GM12891 (cell line): ENCODE measurements around the gene ZNF486. TPM values are rescaled to one million over a fixed set of nuclear protein-coding genes. Genes with fewer than 3 reads are reported as not detected.
"Not testable (repeated sequence)": the region's sequence is repeated elsewhere in the genome, so short reads cannot be mapped to it uniquely, and the experiment has no call there.

Experiments
- DNase-seq: peaks from one replicate; pipeline ENCODE4 v3.0.0; 2011; ENCODE audit warnings: low spot score; ENCODE audit not compliant: insufficient read length
- FAIRE-seq: peaks from 2 replicates; lab custom pipeline; 2011; peaks lifted over from hg19 to GRCh38; lab: Jason Lieb, UNC
- PAX5 ChIP-seq: IDR thresholded peaks from 2 replicates; pipeline ENCODE4 v1.6.1; 2011; ENCODE audit warnings: low read length, moderate library complexity, mild to moderate bottlenecking; ENCODE audit not compliant: insufficient read depth, severe bottlenecking
- POLR2A ChIP-seq: IDR thresholded peaks from 2 replicates; pipeline ENCODE4 v1.6.1; 2011; ENCODE audit warnings: low read depth, low read length, control low read depth
- POLR2AphosphoS5 ChIP-seq: IDR thresholded peaks from 2 replicates; pipeline ENCODE4 v1.6.1; 2011; ENCODE audit warnings: low read depth, low read length, control low read depth
- POU2F2 ChIP-seq: IDR thresholded peaks from 2 replicates; pipeline ENCODE4 v1.6.1; 2011; ENCODE audit warnings: low read depth, mild to moderate bottlenecking, control low read depth, low read length, moderate library complexity
- SPI1 ChIP-seq: IDR thresholded peaks from 2 replicates; pipeline ENCODE4 v1.6.1; 2011; ENCODE audit warnings: low read depth, low read length, control low read depth
- TAF1 ChIP-seq: IDR thresholded peaks from 2 replicates; pipeline ENCODE4 v1.6.1; 2011; ENCODE audit warnings: low read depth, low read length, control low read depth
- polyA plus RNA-seq: library from polyadenylated mRNA; unstranded; fragments of >200 nt; gene quantifications from one replicate; pipeline ENCODE4 v1.2.1, GENCODE V29; 2012; ENCODE audit warnings: low read depth, missing spikeins, inconsistent platforms; ENCODE audit not compliant: missing spikeins

Gene ZNF486
- polyA plus RNA-seq: 1.8 TPM

DNA sequence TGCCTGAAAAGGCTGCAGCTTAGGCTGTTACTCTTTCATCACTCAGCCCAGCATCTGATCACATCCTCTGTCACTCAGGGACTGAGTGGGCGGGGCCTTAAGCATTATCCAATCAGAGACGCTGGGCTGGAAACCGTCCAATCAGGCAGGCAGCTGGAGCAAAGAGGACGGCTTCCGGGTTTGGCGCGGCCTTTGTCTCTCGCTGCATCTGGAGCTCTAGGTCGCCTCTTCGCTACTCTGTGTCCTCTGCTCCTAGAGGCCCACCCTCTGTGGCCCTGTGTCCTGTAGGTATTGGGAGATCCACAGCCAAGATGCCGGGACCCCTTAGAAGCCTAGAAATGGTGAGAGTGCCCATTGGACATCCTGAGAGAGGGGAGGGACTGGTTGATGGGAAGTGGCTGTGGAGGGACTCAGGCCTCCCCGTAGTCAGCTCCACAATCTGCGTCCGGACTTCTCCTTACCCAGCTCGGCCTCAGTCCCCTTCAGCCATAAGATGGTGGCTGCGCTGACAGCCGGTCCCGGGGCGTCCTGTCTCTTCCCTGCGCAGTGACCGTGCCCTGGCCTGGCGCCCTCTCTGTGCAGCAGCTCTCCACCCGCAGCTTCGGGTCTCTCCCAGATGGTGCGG, at the start of gene ZNF486:
TSS of gene ZNF486 (plus strand) at position 195 of the 625 bp plus-strand sequence. CDS start at position 312, 117 bp downstream.
- peak; percentile 34 for DNase-seq
- TF ChIP-seq POU2F2 (peak; percentile 34; the same call in 1 of the 2 replicates), PAX5 (no peak), POLR2A (peak; percentile 70; the same call in 1 of the 2 replicates), TAF1 (no peak), POLR2AphosphoS5 (peak; percentile 57; the same call in 1 of the 2 replicates), SPI1 (no peak)
- FAIRE-seq: peak; percentile 95

DNA sequence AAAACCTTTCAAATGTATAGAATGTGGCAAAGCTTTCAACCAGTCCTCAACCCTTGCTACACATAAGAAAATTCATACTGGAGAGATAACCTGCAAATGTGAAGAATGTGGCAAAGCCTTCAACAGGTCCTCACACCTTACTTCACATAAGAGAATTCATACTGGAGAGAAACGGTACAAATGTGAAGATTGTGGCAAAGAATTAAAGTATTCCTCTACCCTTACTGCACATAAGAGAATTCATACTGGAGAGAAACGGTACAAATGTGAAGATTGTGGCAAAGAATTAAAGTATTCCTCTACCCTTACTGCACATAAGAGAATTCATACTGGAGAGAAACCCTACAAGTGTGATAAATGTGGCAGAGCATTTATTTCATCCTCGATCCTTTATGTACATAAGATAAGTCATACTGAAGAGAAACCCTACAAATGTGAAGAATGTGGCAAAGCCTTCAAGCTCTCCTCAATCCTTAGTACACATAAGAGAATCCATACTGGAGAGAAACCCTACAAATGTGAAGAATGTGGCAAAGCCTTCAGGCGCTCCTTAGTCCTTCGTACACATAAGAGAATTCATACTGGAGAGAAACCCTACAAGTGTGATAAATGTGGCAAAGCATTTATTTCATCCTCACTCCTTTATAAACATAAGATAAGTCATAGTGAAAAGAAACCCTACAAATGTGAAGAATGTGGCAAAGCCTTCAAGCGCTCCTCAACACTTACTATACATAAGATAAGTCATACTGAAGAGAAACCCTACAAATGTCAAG, 48.8 kb upstream of the ZNF486 start:
- not testable (repeated sequence) for DNase-seq, FAIRE-seq

GRCh38 chr19:20124879-20125278, 42.1 kb upstream of the ZNF486 start:
- TF ChIP-seq PAX5: no peak
- DNase-seq (no peak), FAIRE-seq (no peak)

- not testable (repeated sequence) for FAIRE-seq, DNase-seq
Observed at GRCh38 chr19:20132933-20133332, 34.1 kb upstream of the ZNF486 start.

GRCh38 chr19:20137714-20138113, 29.3 kb upstream of the ZNF486 start:
- DNase-seq, FAIRE-seq: not testable (repeated sequence)

DNA sequence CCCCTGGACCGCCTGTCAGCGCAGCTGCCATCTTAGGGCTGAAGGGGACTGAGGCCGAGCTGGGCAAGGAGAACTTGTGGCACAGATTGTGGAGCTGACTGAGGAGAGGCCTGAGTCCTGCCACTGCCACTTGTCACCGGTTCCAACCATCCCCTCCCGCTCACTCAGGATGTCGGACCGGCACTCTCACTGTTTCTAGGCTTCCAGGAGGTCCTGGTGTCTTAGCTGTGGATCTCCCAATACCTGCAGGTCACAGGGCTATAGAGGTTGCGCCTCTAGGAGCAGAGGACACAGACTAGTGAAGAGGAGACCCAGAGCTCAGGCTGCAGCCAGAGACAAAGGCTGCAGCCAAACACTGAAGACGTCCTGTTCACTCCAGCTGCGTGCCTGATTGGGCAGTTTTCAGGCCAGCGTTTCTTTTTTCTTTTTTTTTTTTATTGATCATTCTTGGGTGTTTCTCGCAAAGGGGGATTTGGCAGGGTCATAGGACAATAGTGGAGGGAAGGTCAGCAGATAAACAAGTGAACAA, 15.3 kb upstream of the ZNF486 start:
- TF ChIP-seq POU2F2 (no peak), TAF1 (no peak), PAX5 (no peak)
- FAIRE-seq (no peak), DNase-seq (no peak)

DNA sequence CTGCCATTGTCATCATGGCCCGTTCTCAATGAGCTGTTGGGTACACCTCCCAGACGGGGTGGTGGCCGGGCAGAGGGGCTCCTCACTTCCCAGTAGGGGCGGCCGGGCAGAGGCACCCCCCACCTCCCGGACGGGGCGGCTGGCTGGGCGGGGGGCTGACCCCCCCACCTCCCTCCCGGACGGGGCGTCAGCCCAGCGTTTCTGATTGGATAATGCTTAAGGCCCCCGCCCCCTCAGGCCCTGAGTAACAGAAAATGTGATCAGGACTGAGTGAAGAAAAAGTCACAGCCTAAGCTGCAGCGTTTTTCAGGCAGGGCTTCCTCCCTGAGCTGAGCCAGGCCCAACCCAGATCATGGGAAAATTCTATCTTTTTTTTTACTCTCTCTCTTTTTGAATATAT, 14.5 kb upstream of the ZNF486 start:
- FAIRE-seq, DNase-seq: not testable (repeated sequence)

GRCh38 chr19:20153281-20153680, 13.7 kb upstream of the ZNF486 start:
- no peak for FAIRE-seq
- TF ChIP-seq PAX5: no peak
- no peak for TF ChIP-seq SPI1
- no peak for TF ChIP-seq TAF1
- no peak for TF ChIP-seq POLR2A
- no peak for TF ChIP-seq POLR2AphosphoS5
- TF ChIP-seq POU2F2: no peak
- DNase-seq: no peak

GRCh38 chr19:20154636-20155035, 12.4 kb upstream of the ZNF486 start:
- DNase-seq (no peak), FAIRE-seq (no peak)
- no peak for TF ChIP-seq POLR2AphosphoS5
- TF ChIP-seq POU2F2: no peak
- no peak for TF ChIP-seq SPI1
- no peak for TF ChIP-seq TAF1

GRCh38 chr19:20162821-20163220, 4.2 kb upstream of the ZNF486 start:
- DNase-seq (no peak), FAIRE-seq (no peak)
- TF ChIP-seq PAX5 (no peak), SPI1 (no peak), POU2F2 (no peak), POLR2AphosphoS5 (no peak), TAF1 (no peak)

DNA sequence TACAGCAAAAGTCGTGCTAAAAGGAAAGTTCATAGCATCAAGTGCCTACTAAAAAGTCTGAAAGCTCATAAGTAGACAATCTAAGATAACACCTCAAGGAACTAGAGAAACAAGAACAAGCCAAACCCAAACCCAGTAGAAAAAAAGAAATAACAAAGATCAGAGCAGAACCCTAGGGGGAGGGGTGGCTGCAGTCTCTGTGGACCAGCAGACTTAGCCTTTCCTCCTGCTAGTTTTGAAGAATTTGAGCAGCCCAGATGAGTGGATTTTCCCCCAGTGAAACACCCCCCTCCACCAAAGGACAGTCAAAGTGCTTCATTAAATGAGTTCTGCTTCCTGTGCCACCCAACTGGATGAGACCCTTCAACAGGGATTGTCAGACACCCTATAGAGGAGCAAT, 2.6 kb upstream of the ZNF486 start:
- TF ChIP-seq TAF1 (no peak), PAX5 (no peak), POLR2A (no peak), SPI1 (no peak), POU2F2 (no peak), POLR2AphosphoS5 (no peak)
- FAIRE-seq (no peak), DNase-seq (no peak)
